ENCODE data around the gene SHH. TPM values are rescaled to one million over a fixed set of nuclear protein-coding genes. Genes with fewer than 3 reads are reported as not detected.

SHH gene
- total and polyA plus RNA-seq, 2 experiments from 2014 or later: not detected

- no peak for DNase-seq (ENCODE audit: low read depth in 1 of 2, low spot score in 1 of 2)
- Histone ChIP-seq H3K9me3 (ENCODE audit: low read depth) (no peaks in the 10 kb centered on the region), H3K27ac (no peak overlapping the region), H3K27me3 (peaks cover 51% of the 10 kb centered on the region), H3K4me1 (ENCODE audit: low read depth) (no peaks in the 10 kb centered on the region), H3K36me3 (no peaks in the 10 kb centered on the region), H3K4me3 (no peak overlapping the region)
- TF ChIP-seq, protein P1, sequence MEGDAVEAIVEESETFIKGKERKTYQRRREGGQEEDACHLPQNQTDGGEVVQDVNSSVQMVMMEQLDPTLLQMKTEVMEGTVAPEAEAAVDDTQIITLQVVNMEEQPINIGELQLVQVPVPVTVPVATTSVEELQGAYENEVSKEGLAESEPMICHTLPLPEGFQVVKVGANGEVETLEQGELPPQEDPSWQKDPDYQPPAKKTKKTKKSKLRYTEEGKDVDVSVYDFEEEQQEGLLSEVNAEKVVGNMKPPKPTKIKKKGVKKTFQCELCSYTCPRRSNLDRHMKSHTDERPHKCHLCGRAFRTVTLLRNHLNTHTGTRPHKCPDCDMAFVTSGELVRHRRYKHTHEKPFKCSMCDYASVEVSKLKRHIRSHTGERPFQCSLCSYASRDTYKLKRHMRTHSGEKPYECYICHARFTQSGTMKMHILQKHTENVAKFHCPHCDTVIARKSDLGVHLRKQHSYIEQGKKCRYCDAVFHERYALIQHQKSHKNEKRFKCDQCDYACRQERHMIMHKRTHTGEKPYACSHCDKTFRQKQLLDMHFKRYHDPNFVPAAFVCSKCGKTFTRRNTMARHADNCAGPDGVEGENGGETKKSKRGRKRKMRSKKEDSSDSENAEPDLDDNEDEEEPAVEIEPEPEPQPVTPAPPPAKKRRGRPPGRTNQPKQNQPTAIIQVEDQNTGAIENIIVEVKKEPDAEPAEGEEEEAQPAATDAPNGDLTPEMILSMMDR (IDR thresholded peaks at IDR 0.05; ENCODE audit: low read depth, low read length): no peak
Measured at GRCh38 chr7:155816996-155817395, 4.7 kb upstream of the SHH start.

GRCh38 chr7:155816192-155816508 is 3.9 kb upstream of the SHH start:
- peaks cover 59% of the 10 kb centered on the region for H3K27me3 ChIP-seq
- no peaks in the 10 kb centered on the region for H3K36me3 ChIP-seq
- TF ChIP-seq, protein P1 (IDR thresholded peaks at IDR 0.05; ENCODE audit: low read depth, low read length): no peak

GRCh38 chr7:155815332-155816191 is 3.3 kb upstream of the SHH start:
- peaks cover 65% of the 10 kb centered on the region for H3K27me3 ChIP-seq
- H3K36me3 ChIP-seq: no peaks in the 10 kb centered on the region
- no peak overlapping the region for H3K27ac ChIP-seq
- TF ChIP-seq, protein P1 (IDR thresholded peaks at IDR 0.05; ENCODE audit: low read depth, low read length): peak; percentile 67
- no peaks in the 10 kb centered on the region for H3K9me3 ChIP-seq (ENCODE audit: low read depth)
- H3K4me1 ChIP-seq (ENCODE audit: low read depth): no peaks in the 10 kb centered on the region
- H3K4me3 ChIP-seq: no peak overlapping the region
- DNase-seq (ENCODE audit: low read depth in 1 of 2, low spot score in 1 of 2): peak; percentile 34 to 50

More at GRCh38 chr7:155816192-155816508, 3.9 kb upstream of the SHH start:
- Histone ChIP-seq H3K4me1 (ENCODE audit: low read depth) (no peaks in the 10 kb centered on the region), H3K27ac (no peak overlapping the region), H3K9me3 (ENCODE audit: low read depth) (no peaks in the 10 kb centered on the region), H3K4me3 (no peak overlapping the region)
- no peak for DNase-seq (ENCODE audit: low read depth in 1 of 2, low spot score in 1 of 2)

- no peak for DNase-seq (ENCODE audit: low read depth in 1 of 2, low spot score in 1 of 2)
- H3K4me3 ChIP-seq: no peak overlapping the region
Measured at GRCh38 chr7:155814316-155815276, 2.3 kb upstream of the SHH start.

More at GRCh38 chr7:155814316-155815276, 2.3 kb upstream of the SHH start:
- Histone ChIP-seq H3K4me1 (ENCODE audit: low read depth) (no peaks in the 10 kb centered on the region), H3K9me3 (ENCODE audit: low read depth) (no peaks in the 10 kb centered on the region), H3K27ac (no peak overlapping the region), H3K27me3 (peaks cover 75% of the 10 kb centered on the region), H3K36me3 (no peaks in the 10 kb centered on the region)
- TF ChIP-seq, protein P1 (IDR thresholded peaks at IDR 0.05; ENCODE audit: low read depth, low read length): no peak
